Nephron progenitor cell (in vitro differentiated cells): ENCODE results near the gene OLFM1.

Experiments used
- DNase-seq: peaks from one replicate; pipeline ENCODE4 v3.0.0; 2021
- H3K27ac Mint-ChIP-seq: 2 replicates; pipeline ENCODE4 v1.8.0; 2021; ENCODE audit warnings: mild to moderate bottlenecking, moderate library complexity, mixed read lengths
- H3K27me3 Mint-ChIP-seq: 2 replicates; pipeline ENCODE4 v1.8.0; 2021; ENCODE audit warnings: mild to moderate bottlenecking, low read depth, mixed read lengths; ENCODE audit not compliant: poor library complexity
- H3K36me3 Mint-ChIP-seq: 2 replicates; pipeline ENCODE4 v1.8.0; 2021; ENCODE audit warnings: low read depth, mixed read lengths
- H3K4me1 Mint-ChIP-seq: 2 replicates; pipeline ENCODE4 v1.8.0; 2021; ENCODE audit warnings: mixed read lengths
- H3K4me3 Mint-ChIP-seq: 2 replicates; pipeline ENCODE4 v1.8.0; 2021; ENCODE audit warnings: mild to moderate bottlenecking, moderate library complexity, mixed read lengths
- H3K9me3 Mint-ChIP-seq: 2 replicates; pipeline ENCODE4 v1.8.0; 2021; ENCODE audit warnings: mild to moderate bottlenecking, moderate library complexity, mixed read lengths
- TF ChIP-seq, protein P1 (sequence below): fragments of 200-600 bp; sonication (generic); IDR thresholded peaks from 2 replicates; pipeline ENCODE4 v1.5.0; 2021; ENCODE audit warnings: antibody characterized with exemption

Gene OLFM1

DNA sequence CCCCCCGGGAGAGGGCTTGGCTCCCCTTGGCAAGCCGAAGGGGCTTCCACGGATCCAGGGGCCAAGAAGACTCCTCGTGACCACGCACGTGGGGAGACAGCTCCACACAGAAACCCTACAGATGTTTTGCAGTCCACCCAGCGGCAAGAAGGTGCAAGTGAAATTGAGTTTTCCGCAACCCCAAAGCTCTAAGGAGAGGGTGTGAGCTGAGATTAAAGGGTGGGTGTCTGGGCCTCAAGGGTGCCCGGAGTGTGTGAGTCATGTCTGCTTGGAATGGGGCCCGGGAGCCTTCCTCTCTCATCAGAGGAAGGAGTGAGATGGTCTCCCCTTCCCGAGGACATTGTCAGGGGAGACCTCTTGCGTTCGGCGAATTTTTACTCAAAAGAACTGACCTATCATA lies 79.1 kb downstream of the OLFM1 start:
- Mint-ChIP-seq H3K27me3 (peaks cover 60% of the 10 kb centered on the region), H3K27ac (no peak overlapping the region), H3K9me3 (no peaks in the 10 kb centered on the region), H3K4me1 (no peaks in the 10 kb centered on the region), H3K4me3 (no peak overlapping the region), H3K36me3 (no peaks in the 10 kb centered on the region)
- TF ChIP-seq, protein P1, sequence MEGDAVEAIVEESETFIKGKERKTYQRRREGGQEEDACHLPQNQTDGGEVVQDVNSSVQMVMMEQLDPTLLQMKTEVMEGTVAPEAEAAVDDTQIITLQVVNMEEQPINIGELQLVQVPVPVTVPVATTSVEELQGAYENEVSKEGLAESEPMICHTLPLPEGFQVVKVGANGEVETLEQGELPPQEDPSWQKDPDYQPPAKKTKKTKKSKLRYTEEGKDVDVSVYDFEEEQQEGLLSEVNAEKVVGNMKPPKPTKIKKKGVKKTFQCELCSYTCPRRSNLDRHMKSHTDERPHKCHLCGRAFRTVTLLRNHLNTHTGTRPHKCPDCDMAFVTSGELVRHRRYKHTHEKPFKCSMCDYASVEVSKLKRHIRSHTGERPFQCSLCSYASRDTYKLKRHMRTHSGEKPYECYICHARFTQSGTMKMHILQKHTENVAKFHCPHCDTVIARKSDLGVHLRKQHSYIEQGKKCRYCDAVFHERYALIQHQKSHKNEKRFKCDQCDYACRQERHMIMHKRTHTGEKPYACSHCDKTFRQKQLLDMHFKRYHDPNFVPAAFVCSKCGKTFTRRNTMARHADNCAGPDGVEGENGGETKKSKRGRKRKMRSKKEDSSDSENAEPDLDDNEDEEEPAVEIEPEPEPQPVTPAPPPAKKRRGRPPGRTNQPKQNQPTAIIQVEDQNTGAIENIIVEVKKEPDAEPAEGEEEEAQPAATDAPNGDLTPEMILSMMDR: no peak
- no peak for DNase-seq

DNA sequence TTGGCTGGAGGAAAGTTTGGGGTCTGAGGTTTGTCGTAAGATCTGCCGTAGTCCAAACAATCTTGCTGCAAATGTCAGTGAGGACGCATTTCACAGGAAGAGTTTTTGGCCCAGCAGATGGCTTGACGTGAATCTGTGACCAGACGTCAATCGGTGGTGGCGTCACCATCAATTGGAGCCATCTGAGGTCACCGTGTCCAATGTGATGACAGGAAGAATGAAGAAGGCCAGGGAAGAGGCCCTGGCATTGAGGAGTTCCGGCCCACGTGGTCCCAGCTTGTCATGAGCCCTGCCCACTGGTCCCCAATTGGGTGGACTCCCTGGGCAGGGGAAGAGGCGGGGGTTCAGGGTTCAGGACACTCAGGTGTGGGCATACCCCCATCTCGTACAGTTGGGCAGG lies 79.9 kb downstream of the OLFM1 start:
- Mint-ChIP-seq H3K36me3 (no peaks in the 10 kb centered on the region), H3K27ac (no peak overlapping the region), H3K4me1 (no peaks in the 10 kb centered on the region), H3K4me3 (no peak overlapping the region), H3K9me3 (no peaks in the 10 kb centered on the region), H3K27me3 (peaks cover 58% of the 10 kb centered on the region)
- TF ChIP-seq, protein P1: no peak
- DNase-seq: no peak

DNA sequence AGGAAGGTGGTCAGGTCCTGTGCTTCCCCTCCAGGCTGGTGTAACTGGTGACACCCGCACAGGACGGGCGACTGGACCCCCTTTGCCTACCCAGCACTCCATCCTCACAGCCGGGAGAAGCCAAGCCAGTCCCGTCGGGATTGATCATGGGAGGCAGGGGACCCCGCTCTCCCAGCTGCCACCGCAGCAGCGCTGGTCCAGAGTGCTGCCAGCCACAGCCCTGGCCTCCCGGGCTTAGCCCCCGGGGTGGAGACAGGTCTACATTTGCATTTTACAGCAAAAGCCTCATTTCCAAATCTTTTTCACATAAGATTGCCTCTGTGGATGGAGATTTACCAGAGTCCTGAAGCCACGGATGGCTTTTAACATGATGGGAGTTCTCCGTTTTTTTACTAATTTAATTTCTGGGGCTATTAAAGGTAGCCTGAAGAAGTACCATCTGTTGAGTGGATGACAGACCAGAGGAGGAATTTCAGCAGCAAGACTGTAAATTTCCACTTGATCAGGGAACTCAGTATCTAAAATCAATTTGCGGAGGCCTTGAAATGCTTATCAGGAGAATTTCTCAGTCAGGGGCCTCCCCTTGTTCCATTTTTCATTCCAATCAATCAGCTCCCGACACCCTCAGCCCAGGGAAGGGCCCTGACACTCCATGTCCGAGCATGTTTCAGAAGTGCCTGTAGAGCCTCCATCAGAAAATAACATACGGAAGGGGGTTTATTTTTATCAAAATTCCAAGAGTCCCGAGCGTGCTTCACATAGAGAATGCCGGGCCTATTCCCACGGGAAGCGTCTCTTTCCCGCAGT lies 80.6 kb downstream of the OLFM1 start:
- Mint-ChIP-seq H3K4me1 (no peaks in the 10 kb centered on the region), H3K36me3 (no peaks in the 10 kb centered on the region), H3K4me3 (no peak overlapping the region), H3K9me3 (no peaks in the 10 kb centered on the region), H3K27ac (no peak overlapping the region), H3K27me3 (peaks cover 61% of the 10 kb centered on the region)
- DNase-seq: no peak
- TF ChIP-seq, protein P1: no peak

DNA sequence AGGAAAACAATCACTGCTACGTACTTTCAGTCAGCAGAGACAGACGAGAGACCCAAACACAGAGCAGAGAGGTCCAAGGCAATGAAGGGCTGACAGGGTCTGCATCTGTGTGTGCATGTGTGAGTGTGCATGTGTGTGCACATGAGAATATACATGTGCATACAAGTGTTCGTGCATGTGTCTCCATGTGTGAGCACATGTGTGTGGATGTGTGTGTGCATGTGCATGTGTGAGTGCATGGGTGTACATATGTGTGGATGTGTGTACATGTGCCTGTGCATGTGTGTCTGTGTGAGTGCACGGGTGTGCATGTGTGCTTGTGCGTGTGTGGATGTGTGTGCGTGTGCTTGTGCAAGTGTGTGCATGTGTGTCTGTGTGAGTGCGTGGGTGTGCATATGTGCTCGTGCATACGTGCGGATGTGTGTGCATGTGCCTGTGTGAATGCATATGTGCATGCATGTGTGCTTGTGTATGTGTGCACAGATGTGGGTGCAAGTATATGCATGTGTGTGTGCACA lies 82.3 kb downstream of the OLFM1 start:
- H3K36me3 Mint-ChIP-seq: no peaks in the 10 kb centered on the region
- H3K27ac Mint-ChIP-seq: no peak overlapping the region
- TF ChIP-seq, protein P1: no peak
- H3K27me3 Mint-ChIP-seq: peaks cover 52% of the 10 kb centered on the region
- no peaks in the 10 kb centered on the region for H3K4me1 Mint-ChIP-seq
- no peak for DNase-seq
- no peaks in the 10 kb centered on the region for H3K9me3 Mint-ChIP-seq
- no peak overlapping the region for H3K4me3 Mint-ChIP-seq

DNA sequence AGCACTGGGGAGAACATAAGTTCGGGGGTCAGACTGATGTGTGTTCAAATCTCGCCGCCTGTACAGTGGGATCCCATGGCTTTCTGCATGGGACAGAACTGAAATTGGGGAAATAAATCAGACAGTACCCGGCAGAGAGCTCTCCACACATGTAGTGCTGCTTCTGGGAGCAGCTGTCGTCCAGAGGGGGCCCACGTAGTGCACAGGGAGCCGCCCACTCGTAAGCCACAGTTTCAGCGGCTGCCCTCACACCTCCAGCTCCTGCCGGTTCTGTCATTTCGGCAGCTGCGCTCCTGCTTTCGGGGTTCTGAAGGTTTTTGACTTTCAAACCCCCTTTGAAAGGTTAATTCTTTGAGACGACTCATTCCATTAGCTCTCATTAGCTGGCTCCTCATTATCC lies 83.1 kb downstream of the OLFM1 start:
- Mint-ChIP-seq H3K4me3 (no peak overlapping the region), H3K27me3 (peaks cover 49% of the 10 kb centered on the region), H3K9me3 (no peaks in the 10 kb centered on the region), H3K4me1 (no peaks in the 10 kb centered on the region), H3K27ac (no peak overlapping the region), H3K36me3 (no peaks in the 10 kb centered on the region)
- TF ChIP-seq, protein P1: no peak
- no peak for DNase-seq
